HepG2 (cell line): ENCODE results near the gene ARHGEF7. TPM values are rescaled to one million over a fixed set of nuclear protein-coding genes. Genes with fewer than 3 reads are reported as not detected.

Source experiments
- ATAC-seq: fragments of 200-7000 bp; cut with Tn5 transposase; 3 replicates; pipeline ENCODE4 v1.9.1; 2020; ENCODE audit warnings: mild to moderate bottlenecking, moderate library complexity
- BruUV-seq: library from RNA; stranded (reverse); fragments of 400-500 nt; replicated peaks from 2 replicates; lab custom pipeline; 2021; lab: Mats Ljungman, UMichigan
- CTCF ChIA-PET: fragments of 300-600 bp; formaldehyde crosslinking; extraction: SDS; loops from one replicate; lab custom pipeline; 2021; ENCODE audit warnings: low total read pairs, inconsistent platforms, low intra/inter-chr PET ratio; lab: Yijun Ruan, JAX
- POLR2A ChIA-PET: fragments of 350-600 bp; sonication (Branson Sonifier 250); formaldehyde crosslinking; loops from one replicate; lab custom pipeline; 2020; ENCODE audit warnings: antibody characterized with exemption, inconsistent platforms; lab: Yijun Ruan, JAX
- DNase-seq: peaks from one replicate; pipeline ENCODE4 v3.0.0-alpha.2; 2015; ENCODE audit warnings: low spot score
- FAIRE-seq: peaks from 3 replicates; lab custom pipeline; 2011; peaks lifted over from hg19 to GRCh38; lab: Jason Lieb, UNC
- H2AFZ ChIP-seq: one replicate; pipeline ENCODE4 v1.6.1; 2011; ENCODE audit warnings: low read length, inconsistent platforms
- H3K27ac ChIP-seq: fragments of 300-600 bp; 3 replicates; pipeline ENCODE4 v1.8.0; 2011; ENCODE audit warnings: mixed run types, mild to moderate bottlenecking, mixed read lengths, low read length, inconsistent platforms; ENCODE audit not compliant: insufficient read depth; ENCODE audit errors: extremely low read length
- H3K27me3 ChIP-seq, 2 experiments: fragments of 200-600 bp in 1 of 2; 2 replicates in 1 of 2; 3 replicates in 1 of 2; pipeline versions ENCODE4 v1.6.0 to v1.8.0; 2011; ENCODE audit warnings: low read length in 2 of 2, mild to moderate bottlenecking in 2 of 2, moderate library complexity in 2 of 2, inconsistent platforms in 1 of 2; ENCODE audit not compliant: insufficient read depth in 2 of 2, control insufficient read depth in 1 of 2
- H3K36me3 ChIP-seq, 2 experiments: fragments of 200-600 bp in 1 of 2; replicated peaks in 1 of 2; 2 replicates in 1 of 2; 3 replicates in 1 of 2; pipeline versions ENCODE4 v1.5.1 to v1.8.0; 2011; ENCODE audit warnings: low read length in 2 of 2, inconsistent platforms in 1 of 2; ENCODE audit not compliant: insufficient read depth in 2 of 2, control insufficient read depth in 1 of 2
- H3K4me1 ChIP-seq: 2 replicates; pipeline ENCODE4 v1.5.1; 2012; ENCODE audit warnings: low read length, inconsistent platforms; ENCODE audit not compliant: insufficient read depth
- H3K4me2 ChIP-seq: 2 replicates; pipeline ENCODE4 v1.6.0; 2011; ENCODE audit warnings: low read depth, low read length, inconsistent platforms
- H3K4me3 ChIP-seq, 3 experiments: fragments of 200-600 bp in 1 of 3; sonication (generic), shearing (Covaris generic) in 1 of 3; replicated peaks in 1 of 3; 2 replicates each; pipeline ENCODE4 v1.5.1; 2011 to 2016; ENCODE audit warnings: low read length in 3 of 3, inconsistent platforms in 2 of 3, low read depth in 2 of 3, mild to moderate bottlenecking in 2 of 3, control low read depth in 1 of 3, mixed read lengths in 1 of 3; ENCODE audit not compliant: insufficient read depth in 1 of 3
- H3K79me2 ChIP-seq: one replicate; pipeline ENCODE4 v1.6.1; 2011; ENCODE audit warnings: low read length, inconsistent platforms; ENCODE audit not compliant: insufficient read depth
- H3K9ac ChIP-seq: 2 replicates; pipeline ENCODE4 v1.6.0; 2011; ENCODE audit warnings: mild to moderate bottlenecking, low read depth, low read length, inconsistent platforms; ENCODE audit not compliant: insufficient read depth
- H3K9me3 ChIP-seq: 2 replicates; pipeline ENCODE4 v1.5.1; 2012; ENCODE audit warnings: mild to moderate bottlenecking, low read length
- H4K20me1 ChIP-seq: 2 replicates; pipeline ENCODE4 v1.6.0; 2011; ENCODE audit warnings: inconsistent platforms, mild to moderate bottlenecking, low read length, moderate library complexity; ENCODE audit not compliant: insufficient read depth
- CEBPZ ChIP-seq: IDR thresholded peaks from 2 replicates; pipeline ENCODE4 v1.6.1; 2012; ENCODE audit warnings: low read length, improper control_type of control experiment
- MAFF ChIP-seq: IDR thresholded peaks from 2 replicates; pipeline ENCODE4 v1.6.1; 2011; ENCODE audit warnings: low read depth, low read length, improper control_type of control experiment
- MAFK ChIP-seq, 2 experiments: IDR thresholded peaks in 1 of 2; conservative IDR thresholded peaks in 1 of 2; 2 replicates each; pipeline ENCODE4 v1.6.1; 2011; ENCODE audit warnings: improper control_type of control experiment in 2 of 2, low read length in 2 of 2
- ZNF503 ChIP-seq: sonication (generic); formaldehyde crosslinking; IDR thresholded peaks from 2 replicates; pipeline ENCODE4 v1.4.0; 2020; ENCODE audit warnings: missing genetic modification reagents
- ZNF530 ChIP-seq: sonication (generic); formaldehyde crosslinking; IDR thresholded peaks from 2 replicates; pipeline ENCODE4 v1.5.0; 2020; ENCODE audit warnings: low read depth, mild to moderate bottlenecking, missing genetic modification reagents
- WGBS: methylation state at CpG from one replicate; pipeline ENCODE4 v1.1.6; 2017; ENCODE audit warnings: low lambda C conversion rate; 5-methylcytosine and 5-hydroxymethylcytosine counted together
- in situ Hi-C: cut with HindIII; loops from 2 replicates; pipeline ENCODE4 v1.10.0; 2017; ENCODE audit warnings: low pct_unique_long_range_greater_than_20kb; ENCODE audit not compliant: extremely low pct_ligation_motif_present
- intact Hi-C: fragments of 100-400 bp; cut with micrococcal nuclease; formaldehyde crosslinking; loops from one replicate; pipeline ENCODE4 v1.10.0; 2022; ENCODE audit not compliant: unreplicated experiment
- polyA plus RNA-seq, 8 experiments: library from polyadenylated mRNA; depleted of rRNA in 3 of 8; stranded (reverse) in 7 of 8; unstranded in 1 of 8; fragments of >200 nt; fragmentation: Illumina TruSeq in 4 of 8; extraction: Trizol in 4 of 8; gene quantifications; 2 replicates each; pipeline versions ENCODE4 v1.2.1 to v1.2.3, GENCODE V29; 2011 to 2016; ENCODE audit warnings: low read depth in 4 of 8, missing spikeins in 1 of 8, mixed read lengths in 1 of 8; ENCODE audit not compliant: insufficient read depth in 1 of 8
- total RNA-seq, 5 experiments: library from RNA; depleted of rRNA; stranded (reverse); fragments of >200 nt; fragmentation: Illumina TruSeq; extraction: Trizol; gene quantifications; 2 replicates each; pipeline ENCODE4 v1.2.3, GENCODE V29; 2016; ENCODE audit warnings: low read depth in 1 of 5

The ARHGEF7 gene
- total and polyA plus RNA-seq, 2 of the 13 experiments (the other 11 are each of a cell fraction or from before 2014, with no cell fraction given) = 15.7 to 22.3 TPM

- no peak for FAIRE-seq
- no peak for ATAC-seq
- H3K9ac ChIP-seq = no peak overlapping the region
- H3K9me3 ChIP-seq = no peaks in the 10 kb centered on the region
- WGBS = 98% methylated on average over 8 of the region's 8 CpGs
- no peak for TF ChIP-seq ZNF530 (CRISPR knock-in tag)
- peak in 1 of 2 experiments; percentile 50; a peak in 3 of 4 replicates for TF ChIP-seq MAFK (conservative IDR thresholded peaks at IDR 0.05 in 1 of 2, IDR thresholded peaks at IDR 0.05 in 1 of 2; ENCODE audit: low read length in 2 of 2)
- no peak for TF ChIP-seq ZNF503 (CRISPR knock-in tag)
- TF ChIP-seq CEBPZ = no peak
- TF ChIP-seq MAFF = 0 out of 2 replicates have a peak, but pooled peaks have one; percentile 35
- no peak overlapping the region for H3K27ac ChIP-seq
- no peak overlapping the region for H2AFZ ChIP-seq
- peaks cover 31% of the 10 kb centered on the region; the same call in 1 of the 2 replicates for H4K20me1 ChIP-seq
- BruUV-seq = no TSS peak
- in situ Hi-C loops (no loop called here), intact Hi-C loops (no loop called here)
- H3K27me3 ChIP-seq = no peaks in the 10 kb centered on the region
- no peak overlapping the region for H3K4me3 ChIP-seq
- H3K79me2 ChIP-seq = peaks cover 86% of the 10 kb centered on the region
- H3K4me2 ChIP-seq = no peak overlapping the region
- H3K36me3 ChIP-seq = peaks cover 4 to 17% of the 10 kb centered on the region in 2 experiments; a peak in 4 of 5 replicates
- DNase-seq = no peak
- H3K4me1 ChIP-seq = peaks cover 28% of the 10 kb centered on the region
- CTCF ChIA-PET = no interaction called here
- POLR2A ChIA-PET = no interaction called here
These were observed 61.3 kb downstream of the ARHGEF7 start for GRCh38 chr13:111176421-111176820.
